ENCODE measurements around the gene CCDC60.

DNA sequence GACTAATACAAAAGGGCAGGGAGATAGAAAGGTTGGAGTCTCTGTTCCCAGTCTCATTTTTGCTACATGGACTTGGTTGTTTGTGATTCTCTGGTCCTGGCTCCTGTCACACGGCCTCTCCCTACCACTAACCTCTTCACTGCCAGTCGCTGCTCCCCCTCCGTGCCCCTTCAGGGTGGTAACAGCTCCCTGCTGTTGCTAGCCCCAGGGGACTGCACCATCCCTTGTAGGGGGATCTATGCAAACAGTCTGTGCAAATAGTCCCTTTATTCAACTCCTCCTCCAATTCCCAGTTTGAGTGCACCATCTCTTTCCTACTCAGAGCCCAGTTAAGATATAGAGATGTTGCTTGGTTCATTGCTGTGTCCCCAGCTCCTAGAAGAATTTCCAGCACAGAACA lies 51.1 kb downstream of the CCDC60 start:
- TF ChIP-seq, protein P1, sequence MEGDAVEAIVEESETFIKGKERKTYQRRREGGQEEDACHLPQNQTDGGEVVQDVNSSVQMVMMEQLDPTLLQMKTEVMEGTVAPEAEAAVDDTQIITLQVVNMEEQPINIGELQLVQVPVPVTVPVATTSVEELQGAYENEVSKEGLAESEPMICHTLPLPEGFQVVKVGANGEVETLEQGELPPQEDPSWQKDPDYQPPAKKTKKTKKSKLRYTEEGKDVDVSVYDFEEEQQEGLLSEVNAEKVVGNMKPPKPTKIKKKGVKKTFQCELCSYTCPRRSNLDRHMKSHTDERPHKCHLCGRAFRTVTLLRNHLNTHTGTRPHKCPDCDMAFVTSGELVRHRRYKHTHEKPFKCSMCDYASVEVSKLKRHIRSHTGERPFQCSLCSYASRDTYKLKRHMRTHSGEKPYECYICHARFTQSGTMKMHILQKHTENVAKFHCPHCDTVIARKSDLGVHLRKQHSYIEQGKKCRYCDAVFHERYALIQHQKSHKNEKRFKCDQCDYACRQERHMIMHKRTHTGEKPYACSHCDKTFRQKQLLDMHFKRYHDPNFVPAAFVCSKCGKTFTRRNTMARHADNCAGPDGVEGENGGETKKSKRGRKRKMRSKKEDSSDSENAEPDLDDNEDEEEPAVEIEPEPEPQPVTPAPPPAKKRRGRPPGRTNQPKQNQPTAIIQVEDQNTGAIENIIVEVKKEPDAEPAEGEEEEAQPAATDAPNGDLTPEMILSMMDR (IDR thresholded peaks at IDR 0.05; ENCODE audit: low read depth, low read length): no peak
- no peak for TF ChIP-seq EZH2phosphoT487 (IDR thresholded peaks at IDR 0.05; ENCODE audit: low read depth)
